Vagina (tissue), 2 donors: ENCODE data around the gene SLC6A8. TPM values are rescaled to one million over a fixed set of nuclear protein-coding genes. Genes with fewer than 3 reads are reported as not detected.
A peak's percentile ranks its signal among the peaks of the same experiment; 100 is the strongest.

Experiments
- DNase-seq, 2 donors: peaks; one replicate each; pipeline ENCODE4 v3.0.0-alpha.2; 2017; ENCODE audit errors: extremely low spot score in 2 of 2
- H3K27ac ChIP-seq: fragments of 200-600 bp; sonication (generic); one replicate; pipeline ENCODE4 v1.5.1; 2019
- H3K27me3 ChIP-seq: fragments of 200-600 bp; sonication (generic); one replicate; pipeline ENCODE4 v1.5.1; 2019
- H3K36me3 ChIP-seq, 2 donors: fragments of 200-600 bp; sonication (generic); one replicate each; pipeline ENCODE4 v1.5.1; 2017 to 2019
- H3K4me1 ChIP-seq: fragments of 200-600 bp; sonication (generic); one replicate; pipeline ENCODE4 v1.5.1; 2019
- H3K4me3 ChIP-seq, 2 donors: fragments of 200-600 bp; sonication (generic); 1 replicate in 1 of 2; 2 replicates in 1 of 2; pipeline ENCODE4 v1.5.1; 2016 to 2019
- H3K9me3 ChIP-seq: fragments of 200-600 bp; sonication (generic); one replicate; pipeline ENCODE4 v1.5.1; 2019
- POLR2A ChIP-seq, 2 donors: fragments of 450-650 bp; IDR thresholded peaks; one replicate each; pipeline ENCODE4 v1.6.1; 2017; ENCODE audit warnings: antibody characterized with exemption in 2 of 2, mild to moderate bottlenecking in 2 of 2, moderate library complexity in 2 of 2
- POLR2AphosphoS5 ChIP-seq, 2 donors: sonication (generic); formaldehyde crosslinking; IDR thresholded peaks; one replicate each; pipeline ENCODE4 v1.9.0; 2017; ENCODE audit warnings: antibody characterized with exemption in 2 of 2, mild to moderate bottlenecking in 2 of 2, low read depth in 1 of 2; ENCODE audit not compliant: insufficient read depth in 1 of 2
- intact Hi-C: fragments of 100-400 bp; cut with DNase I; formaldehyde crosslinking; loops from one replicate; pipeline ENCODE4 v1.15.1; 2023
- total RNA-seq: library from RNA; depleted of rRNA; stranded (reverse); fragments of >200 nt; gene quantifications from one replicate; pipeline ENCODE4 v1.2.3, GENCODE V29; 2016
- TF ChIP-seq, protein P1 (sequence below), 3 experiments: fragments of 450-650 bp in 2 of 3; fragments of 200-600 bp in 1 of 3; sonication (generic) in 1 of 3; IDR thresholded peaks; one replicate each; pipeline ENCODE4 v1.5.1; 2017 to 2019; ENCODE audit warnings: antibody characterized with exemption in 3 of 3, mild to moderate bottlenecking in 2 of 3, moderate library complexity in 2 of 3

The SLC6A8 gene
- total RNA-seq, 1 donor from 2014 or later = 29.2 TPM

DNA sequence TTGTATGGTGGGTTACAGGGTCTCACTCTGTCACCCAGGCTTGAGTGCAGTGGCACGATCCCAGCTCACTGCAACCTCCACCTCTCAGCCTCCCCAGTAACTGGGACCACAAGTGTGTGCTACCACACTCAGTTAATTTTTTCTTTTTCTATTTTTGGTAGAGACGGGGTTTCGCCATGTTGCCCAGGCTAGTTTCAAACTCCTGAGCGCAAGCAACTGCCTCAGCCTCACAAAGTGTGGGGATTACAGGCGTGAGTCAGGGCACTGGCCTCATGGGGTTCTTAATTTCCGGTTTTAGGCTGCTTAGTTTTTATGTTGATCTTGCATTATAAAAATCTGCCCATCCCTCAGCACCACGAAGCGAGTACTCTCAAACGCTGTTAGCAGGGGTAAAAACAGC lies 29.7 kb downstream of the SLC6A8 start:
- no peaks in the 10 kb centered on the region for H3K27me3 ChIP-seq
- intact Hi-C loops = no loop called here
- H3K4me1 ChIP-seq = peaks cover 8% of the 10 kb centered on the region
- no peaks in the 10 kb centered on the region for H3K9me3 ChIP-seq
- H3K4me3 ChIP-seq = no peak overlapping the region
- TF ChIP-seq, protein P1, sequence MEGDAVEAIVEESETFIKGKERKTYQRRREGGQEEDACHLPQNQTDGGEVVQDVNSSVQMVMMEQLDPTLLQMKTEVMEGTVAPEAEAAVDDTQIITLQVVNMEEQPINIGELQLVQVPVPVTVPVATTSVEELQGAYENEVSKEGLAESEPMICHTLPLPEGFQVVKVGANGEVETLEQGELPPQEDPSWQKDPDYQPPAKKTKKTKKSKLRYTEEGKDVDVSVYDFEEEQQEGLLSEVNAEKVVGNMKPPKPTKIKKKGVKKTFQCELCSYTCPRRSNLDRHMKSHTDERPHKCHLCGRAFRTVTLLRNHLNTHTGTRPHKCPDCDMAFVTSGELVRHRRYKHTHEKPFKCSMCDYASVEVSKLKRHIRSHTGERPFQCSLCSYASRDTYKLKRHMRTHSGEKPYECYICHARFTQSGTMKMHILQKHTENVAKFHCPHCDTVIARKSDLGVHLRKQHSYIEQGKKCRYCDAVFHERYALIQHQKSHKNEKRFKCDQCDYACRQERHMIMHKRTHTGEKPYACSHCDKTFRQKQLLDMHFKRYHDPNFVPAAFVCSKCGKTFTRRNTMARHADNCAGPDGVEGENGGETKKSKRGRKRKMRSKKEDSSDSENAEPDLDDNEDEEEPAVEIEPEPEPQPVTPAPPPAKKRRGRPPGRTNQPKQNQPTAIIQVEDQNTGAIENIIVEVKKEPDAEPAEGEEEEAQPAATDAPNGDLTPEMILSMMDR (IDR thresholded peaks at IDR 0.05) = no peak
- TF ChIP-seq POLR2AphosphoS5 (IDR thresholded peaks at IDR 0.05; ENCODE audit: insufficient read depth in 1 of 2, low read depth in 1 of 2) (no peak), POLR2A (IDR thresholded peaks at IDR 0.05) (no peak)
- no peak overlapping the region for H3K27ac ChIP-seq
- no peak for DNase-seq
- H3K36me3 ChIP-seq = peaks cover 0 to 37% of the 10 kb centered on the region in 2 donors

DNA sequence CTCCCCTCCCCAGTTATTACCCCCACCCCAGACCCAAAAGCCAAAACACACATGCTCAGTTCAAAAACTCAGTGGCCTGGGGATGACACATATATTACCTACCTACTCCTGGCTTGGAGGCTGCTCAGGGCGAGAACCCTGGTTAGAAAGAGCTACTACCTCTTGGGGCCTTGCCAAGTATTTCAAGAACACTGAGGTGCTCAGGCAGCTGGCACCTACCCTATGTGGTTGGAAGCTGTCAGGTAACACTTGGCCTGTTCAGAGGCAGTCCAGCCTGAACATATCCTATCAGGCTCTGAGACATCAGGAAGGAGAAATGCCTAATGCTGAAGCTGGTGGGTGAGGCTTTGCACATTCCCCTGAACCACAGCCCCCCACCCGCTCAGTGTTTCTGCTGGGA lies 31.5 kb downstream of the SLC6A8 start:
- intact Hi-C loops = no loop called here
- no peak for DNase-seq
- H3K27me3 ChIP-seq = no peaks in the 10 kb centered on the region
- peaks cover 16% of the 10 kb centered on the region for H3K4me1 ChIP-seq
- H3K4me3 ChIP-seq = no peak overlapping the region
- TF ChIP-seq POLR2AphosphoS5 (IDR thresholded peaks at IDR 0.05; ENCODE audit: insufficient read depth in 1 of 2, low read depth in 1 of 2) (no peak), POLR2A (IDR thresholded peaks at IDR 0.05) (no peak)
- TF ChIP-seq, protein P1 (IDR thresholded peaks at IDR 0.05) = no peak
- H3K36me3 ChIP-seq = peaks cover 0 to 30% of the 10 kb centered on the region in 2 donors
- no peak overlapping the region for H3K27ac ChIP-seq
- no peaks in the 10 kb centered on the region for H3K9me3 ChIP-seq

DNA sequence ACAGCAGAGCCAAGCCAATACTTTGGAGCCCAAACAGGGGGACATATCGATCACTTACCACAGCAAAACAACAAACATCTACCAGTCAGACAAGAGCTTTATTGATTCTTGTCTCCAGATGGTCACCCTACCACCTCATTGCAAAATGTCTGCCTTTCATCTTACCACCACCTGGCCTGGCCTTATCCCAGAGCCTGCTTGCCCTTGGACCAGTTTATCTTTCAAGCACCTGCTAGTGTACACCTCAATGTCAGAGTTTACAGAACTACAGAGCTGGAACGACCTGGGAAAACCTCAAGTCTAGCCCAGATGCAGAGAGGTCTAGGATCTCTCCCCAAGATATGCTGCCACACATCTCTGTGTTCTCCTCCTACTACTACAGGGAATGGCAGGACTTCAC lies 32.0 kb downstream of the SLC6A8 start:
- intact Hi-C loops = no loop called here
- TF ChIP-seq, protein P1 (IDR thresholded peaks at IDR 0.05) = no peak
- TF ChIP-seq POLR2A (IDR thresholded peaks at IDR 0.05) (no peak), POLR2AphosphoS5 (IDR thresholded peaks at IDR 0.05; ENCODE audit: insufficient read depth in 1 of 2, low read depth in 1 of 2) (no peak)
- no peak for DNase-seq
- no peak overlapping the region for H3K27ac ChIP-seq
- H3K9me3 ChIP-seq = no peaks in the 10 kb centered on the region
- H3K4me3 ChIP-seq = no peak overlapping the region
- H3K36me3 ChIP-seq = peaks cover 0 to 25% of the 10 kb centered on the region in 2 donors
- H3K27me3 ChIP-seq = no peaks in the 10 kb centered on the region
- H3K4me1 ChIP-seq = peaks cover 16% of the 10 kb centered on the region

DNA sequence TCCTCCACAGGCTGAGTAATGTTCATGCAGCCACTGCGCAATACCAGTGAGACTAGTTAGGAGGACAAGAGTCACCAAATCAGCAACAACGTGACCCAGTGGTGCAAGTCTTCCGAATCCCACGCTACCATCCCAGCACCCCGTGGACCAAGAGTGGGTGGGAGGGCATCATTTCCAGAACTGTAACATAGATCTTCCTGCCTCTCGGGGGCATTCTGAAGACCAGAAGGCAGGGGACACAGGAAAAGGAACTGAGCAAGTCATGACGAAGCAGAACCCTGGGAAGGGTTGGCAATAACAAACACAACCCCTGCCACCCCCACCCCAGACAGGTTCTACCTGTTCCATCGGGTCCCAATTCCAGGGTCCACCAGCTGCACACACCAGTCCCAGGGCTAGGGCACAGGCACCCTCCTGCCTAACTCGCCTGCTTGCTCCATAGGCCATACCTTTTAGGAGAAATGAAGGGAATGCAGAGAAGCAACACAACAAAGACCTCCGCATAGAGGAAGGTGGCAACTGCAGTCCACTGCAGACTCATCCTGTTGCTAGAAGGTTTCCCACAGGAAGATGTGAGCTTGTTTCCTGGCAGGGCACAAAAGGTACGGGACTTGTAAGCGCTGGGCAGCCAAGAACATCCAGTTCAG lies 35.1 kb downstream of the SLC6A8 start:
- Histone ChIP-seq H3K27ac (peak overlapping the region; percentile 74), H3K4me3 (peak overlapping the region; percentile 59 to 63), H3K36me3 (peaks cover 0 to 16% of the 10 kb centered on the region in 2 donors), H3K4me1 (peaks cover 47% of the 10 kb centered on the region), H3K9me3 (no peaks in the 10 kb centered on the region), H3K27me3 (no peaks in the 10 kb centered on the region)
- intact Hi-C loops = no loop called here
- TF ChIP-seq POLR2A (IDR thresholded peaks at IDR 0.05) = no peak
- TF ChIP-seq, protein P1 (IDR thresholded peaks at IDR 0.05) = no peak
- TF ChIP-seq POLR2AphosphoS5 (IDR thresholded peaks at IDR 0.05; ENCODE audit: insufficient read depth in 1 of 2, low read depth in 1 of 2) = no peak
- DNase-seq = no peak
